Measurements from ENCODE around the gene PARK7.

DNA sequence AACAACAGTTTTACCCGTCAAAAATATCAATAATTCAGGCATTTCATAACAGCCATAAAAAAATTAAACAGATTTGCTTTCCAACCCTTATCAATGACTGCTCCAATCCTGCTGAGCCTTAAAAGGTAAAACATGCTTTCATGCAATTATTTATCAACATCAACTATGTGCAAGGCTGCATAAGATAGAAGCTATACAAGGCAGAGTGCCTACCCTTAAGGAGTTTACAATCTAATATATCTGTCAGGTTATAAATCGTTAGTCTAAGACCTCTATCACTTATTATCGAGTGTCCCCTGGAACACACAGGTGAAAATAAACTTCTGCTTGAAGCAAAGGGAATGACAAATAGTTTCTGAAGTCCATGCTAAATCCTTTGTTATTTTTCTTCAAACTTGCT is 62.8 kb downstream of the PARK7 start:
- TF ChIP-seq CTCF (IDR thresholded peaks at IDR 0.05) (no peak), POLR2A (IDR thresholded peaks at IDR 0.05) (no peak)
